ENCODE results near the gene SNRNP35. TPM values are rescaled to one million over a fixed set of nuclear protein-coding genes. Genes with fewer than 3 reads are reported as not detected.

Gene SNRNP35
- total and polyA plus RNA-seq, 2 of the 8 experiments (the other 6 are each of a cell fraction or from before 2014, with no cell fraction given): 8.0 to 16.9 TPM

- no peak for TF ChIP-seq CHD7 (IDR thresholded peaks at IDR 0.05; ENCODE audit: insufficient replicate concordance, low read length)
- no peak for TF ChIP-seq RFX5 (IDR thresholded peaks at IDR 0.05; ENCODE audit: borderline replicate concordance, low read depth, low read length)
- no peak for TF ChIP-seq CTCF (IDR thresholded peaks at IDR 0.05; ENCODE audit: control extremely low read depth in 1 of 3, insufficient read depth in 1 of 3, low read depth in 1 of 3, low read length in 3 of 3)
Observed at GRCh38 chr12:123435636-123436016, 22.3 kb upstream of the SNRNP35 start (continued).

Data from H1 (cell line).